PFSK-1 (cell line): ENCODE data around the gene MYL4.

Experiments used
- SIN3A ChIP-seq: IDR thresholded peaks from 2 replicates; pipeline ENCODE4 v1.6.1; 2012; ENCODE audit warnings: mild to moderate bottlenecking, low read length, moderate library complexity, borderline replicate concordance; ENCODE audit not compliant: insufficient read depth
- TAF1 ChIP-seq: IDR thresholded peaks from 2 replicates; pipeline ENCODE4 v1.6.1; 2012; ENCODE audit warnings: low read length, control low read depth, borderline replicate concordance; ENCODE audit not compliant: insufficient read depth

DNA sequence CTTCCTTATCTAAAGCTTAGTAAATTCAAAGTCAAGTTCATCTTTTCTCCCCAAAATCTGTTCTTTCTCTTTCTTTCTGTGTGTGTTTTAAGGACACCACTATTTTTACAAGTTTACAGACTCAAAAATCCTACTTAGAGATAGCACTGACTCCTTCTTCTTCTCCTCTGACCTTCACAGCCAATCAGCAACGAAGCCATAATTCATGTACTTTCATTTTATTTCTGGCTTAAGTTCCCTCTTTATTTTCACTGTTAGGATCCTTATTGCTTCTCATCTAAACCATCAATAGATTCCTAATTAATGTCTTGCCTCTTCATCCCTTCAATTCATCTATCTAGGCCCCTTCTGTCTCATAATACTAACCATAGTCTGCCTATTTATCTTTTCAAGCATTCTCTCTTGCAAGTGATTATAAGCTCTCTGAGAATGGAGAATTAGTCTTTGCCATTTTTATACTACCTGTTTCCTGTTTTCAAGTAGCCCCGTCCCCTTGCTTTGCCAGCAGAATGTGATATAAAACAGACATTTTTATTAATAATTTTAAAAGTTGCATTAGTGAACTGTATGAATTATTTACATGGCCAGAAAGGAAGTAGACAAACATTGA, 47.0 kb upstream of the MYL4 start:
- TF ChIP-seq TAF1, result no peak
- TF ChIP-seq SIN3A, result no peak
